NCI-H128 (cell line): ENCODE data around the gene SLC9A7.

Source experiments
- DNase-seq: peaks from one replicate; lab custom pipeline; 2025; ENCODE audit not compliant: unreplicated experiment; lab: John Stamatoyannopoulos, UW

Gene SLC9A7

DNA sequence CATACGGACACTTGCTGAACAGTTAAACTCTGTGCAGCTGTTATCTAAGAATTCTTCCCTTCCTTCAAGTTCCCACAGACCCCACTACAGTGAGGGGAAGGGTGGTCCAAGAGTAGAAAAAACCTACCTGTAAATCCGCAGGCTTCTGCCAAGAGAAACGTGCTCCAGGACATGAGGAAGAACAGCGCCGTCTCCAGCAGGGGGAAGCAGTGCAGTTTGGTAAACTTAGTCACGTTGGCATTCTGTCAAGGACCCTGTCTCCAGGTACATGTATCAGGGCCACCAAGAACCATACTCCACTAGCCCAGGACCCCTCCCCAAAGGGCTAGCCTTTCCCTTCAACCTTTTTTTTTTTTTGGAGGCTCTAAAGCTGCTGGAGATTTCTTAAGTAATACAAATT lies 105.4 kb downstream of the SLC9A7 start:
- DNase-seq, result no peak

DNA sequence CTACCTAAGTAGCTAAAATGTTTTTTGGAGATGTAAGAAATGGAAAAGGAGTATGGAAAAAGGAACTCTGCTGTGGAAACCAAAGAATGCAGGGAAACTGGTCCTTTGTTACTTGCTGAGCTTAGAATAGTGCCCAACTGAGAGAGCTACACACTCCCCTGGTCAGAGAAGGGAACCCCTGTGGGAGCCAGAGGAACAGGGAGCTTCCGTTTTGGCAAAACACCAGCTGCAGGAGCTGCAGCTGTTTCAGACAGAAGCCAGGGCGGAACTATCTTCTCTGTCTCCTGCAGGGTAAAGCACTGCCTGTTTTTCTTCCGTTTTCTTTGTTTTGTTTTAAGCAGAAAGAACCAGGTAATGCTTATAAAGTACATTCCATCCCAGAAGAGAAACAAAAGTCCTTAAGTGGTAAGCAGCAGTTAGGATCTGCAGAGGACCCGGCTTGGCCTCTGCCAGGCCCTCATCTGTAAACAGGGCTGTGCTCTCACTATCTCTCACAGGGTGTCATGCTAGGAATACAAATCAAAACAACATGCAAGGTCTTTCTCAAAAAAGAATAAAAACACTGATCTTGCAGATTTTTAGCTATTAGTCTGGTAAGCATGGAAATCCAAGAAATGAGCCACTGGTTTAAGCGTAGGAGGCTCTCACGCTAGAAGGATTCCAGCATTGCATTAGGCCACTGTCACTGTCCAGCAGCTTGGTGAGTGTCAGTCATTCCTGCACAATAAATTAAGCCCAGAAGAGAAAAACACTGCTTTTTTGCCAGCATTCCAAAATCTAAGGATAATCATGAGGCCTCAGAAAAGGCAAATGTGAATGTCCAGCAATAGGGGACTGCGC lies 109.3 kb downstream of the SLC9A7 start:
- no peak for DNase-seq

DNA sequence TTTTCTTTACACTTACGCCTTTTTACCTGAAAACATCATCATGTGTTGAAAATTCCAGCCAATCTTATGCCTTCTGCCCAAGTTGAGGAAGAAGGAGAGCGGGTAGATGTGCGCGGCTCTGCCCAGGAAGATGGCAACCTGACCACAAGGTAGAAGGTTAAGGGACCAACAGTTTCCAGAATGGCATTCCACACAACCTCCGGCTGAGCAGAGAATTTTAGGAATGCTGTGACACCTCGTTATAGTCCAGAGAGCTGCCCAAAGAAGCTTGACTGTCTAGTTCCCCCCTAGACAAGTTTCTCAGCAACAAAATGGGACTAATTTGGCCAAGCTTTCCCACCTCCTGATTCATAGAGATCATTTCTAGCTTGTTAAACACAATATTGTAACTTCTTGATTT lies 110.3 kb downstream of the SLC9A7 start:
- DNase-seq, result no peak

DNA sequence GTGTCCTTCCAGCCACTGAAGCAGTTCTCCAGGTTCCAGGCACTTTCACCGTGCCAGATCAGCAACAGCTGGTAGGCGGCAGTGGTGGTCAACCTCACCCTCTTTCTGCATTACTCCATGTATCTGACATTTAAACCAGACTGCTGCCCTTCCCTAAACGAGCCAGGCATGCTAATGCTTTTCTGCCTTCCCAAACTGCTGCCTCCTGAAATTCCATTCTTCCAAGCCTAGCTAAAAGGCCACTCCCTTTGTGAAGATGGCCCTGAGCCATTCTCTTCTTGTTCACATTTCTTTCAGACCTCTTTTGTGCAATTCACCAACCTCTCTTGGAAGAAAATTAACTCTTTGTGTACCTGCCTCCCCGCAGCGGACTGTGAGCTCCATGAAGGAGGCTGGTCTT lies 111.7 kb downstream of the SLC9A7 start:
- DNase-seq, result no peak

DNA sequence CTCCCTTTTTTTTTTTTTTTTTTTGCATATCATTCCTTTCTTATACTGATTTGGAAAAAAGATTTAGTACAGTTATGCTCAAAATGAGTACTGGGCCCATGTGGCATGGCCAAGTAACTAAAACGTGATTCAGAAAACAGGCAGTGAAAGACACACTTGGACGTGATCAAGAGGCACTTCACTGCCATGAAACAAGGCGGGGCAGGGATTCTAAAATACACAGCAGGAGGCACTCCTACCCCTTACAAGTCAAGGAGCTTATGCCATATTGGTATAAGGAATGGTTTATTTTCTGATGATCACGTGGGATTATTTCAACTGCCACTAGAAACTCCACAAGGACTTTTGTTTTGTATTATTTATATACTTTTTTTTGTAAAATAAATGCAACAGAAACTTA lies 113.3 kb downstream of the SLC9A7 start:
- DNase-seq, result no peak

DNA sequence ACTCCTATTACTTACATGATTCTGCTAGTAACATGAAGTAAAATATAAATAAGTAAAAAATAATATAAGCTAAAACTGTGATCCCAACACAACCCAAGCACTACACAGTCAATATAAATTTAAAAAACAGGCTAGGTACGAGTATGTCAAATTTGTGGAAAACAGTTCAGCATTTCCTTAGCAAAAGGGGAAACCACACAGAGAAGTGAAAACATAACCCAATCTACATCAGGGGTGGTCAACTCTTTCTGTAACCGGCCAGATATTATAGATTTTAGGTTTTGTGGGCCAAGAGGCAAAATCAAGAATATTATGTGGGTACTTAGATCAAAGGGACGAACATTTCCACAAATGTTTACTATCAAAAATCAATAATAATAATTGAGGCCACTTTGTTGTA lies 115.3 kb downstream of the SLC9A7 start:
- DNase-seq, result no peak

DNA sequence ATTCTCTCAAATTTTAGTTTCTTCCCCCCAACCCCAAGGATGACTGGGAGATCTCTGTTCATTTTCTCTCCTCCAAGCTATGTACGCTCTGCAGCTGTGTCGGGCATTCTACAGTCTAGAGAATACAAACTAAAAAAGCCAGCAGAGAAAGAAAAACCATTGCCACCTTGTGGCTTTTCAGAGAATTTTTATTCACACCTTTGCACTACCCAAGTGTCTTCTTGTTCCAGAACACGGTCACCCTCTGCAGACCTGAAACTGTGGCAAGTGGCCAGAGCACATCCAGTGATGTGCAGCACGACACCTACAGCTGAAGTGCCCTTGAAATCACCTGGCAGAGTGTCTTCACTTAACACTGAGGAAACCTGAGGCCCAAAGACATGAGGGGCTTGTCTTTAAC lies 116.8 kb downstream of the SLC9A7 start:
- DNase-seq, result no peak

DNA sequence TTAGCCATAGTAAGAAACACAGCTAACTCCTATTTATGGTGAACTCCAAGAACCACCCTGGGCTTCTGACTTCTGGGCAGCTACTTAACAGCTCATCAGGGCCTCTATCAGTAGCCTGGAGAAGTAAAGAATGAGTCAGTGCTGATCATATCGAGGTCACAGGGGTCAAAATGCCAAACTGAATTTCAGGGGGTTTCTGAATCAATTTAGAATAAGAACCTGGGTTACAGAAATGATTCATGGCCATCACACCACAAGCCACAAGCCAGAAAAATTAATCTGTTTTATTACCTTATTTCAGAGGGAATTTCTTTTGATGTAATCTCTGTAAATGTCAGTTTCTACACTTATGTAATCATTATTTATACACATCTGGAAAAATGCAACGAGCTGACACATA lies 121.0 kb downstream of the SLC9A7 start:
- DNase-seq, result no peak

DNA sequence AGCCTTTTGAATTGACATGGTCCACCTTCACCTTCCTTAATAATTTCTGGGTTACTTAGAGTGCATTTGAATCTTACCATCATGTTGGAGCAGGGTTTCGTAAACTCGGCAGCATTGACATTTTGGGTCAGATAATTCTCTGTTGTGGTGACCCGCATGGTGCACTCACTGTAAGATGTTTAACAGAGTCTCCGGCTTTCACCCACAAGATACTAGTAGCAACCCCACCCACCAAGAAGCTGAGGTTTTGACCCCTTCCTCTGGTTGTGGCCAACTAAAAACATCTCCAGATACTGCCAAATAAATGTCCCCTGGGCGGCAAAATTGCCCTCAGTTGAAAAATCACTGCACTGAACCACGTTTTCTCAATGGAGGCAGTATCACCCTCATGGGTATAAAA lies 122.7 kb downstream of the SLC9A7 start:
- DNase-seq, result no peak

DNA sequence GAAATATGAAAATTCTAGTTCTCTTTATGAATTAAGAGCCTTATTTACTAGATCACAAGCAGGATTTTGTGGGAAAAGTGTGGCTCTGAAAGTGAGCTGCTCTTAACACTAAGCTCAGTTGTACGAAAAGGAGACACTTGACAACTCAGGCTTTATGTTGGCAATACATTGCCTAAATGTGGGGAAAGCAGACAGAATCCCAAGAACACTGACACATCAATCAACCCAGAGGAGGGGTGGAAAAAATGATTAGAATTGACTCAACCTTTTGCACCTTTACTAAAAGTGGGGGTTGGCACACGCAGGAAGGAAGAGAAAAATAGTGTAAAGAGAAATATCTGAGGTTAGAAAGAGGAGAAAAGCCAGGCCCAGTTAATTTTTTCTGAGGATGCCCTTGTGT lies 123.7 kb downstream of the SLC9A7 start:
- no peak for DNase-seq

DNA sequence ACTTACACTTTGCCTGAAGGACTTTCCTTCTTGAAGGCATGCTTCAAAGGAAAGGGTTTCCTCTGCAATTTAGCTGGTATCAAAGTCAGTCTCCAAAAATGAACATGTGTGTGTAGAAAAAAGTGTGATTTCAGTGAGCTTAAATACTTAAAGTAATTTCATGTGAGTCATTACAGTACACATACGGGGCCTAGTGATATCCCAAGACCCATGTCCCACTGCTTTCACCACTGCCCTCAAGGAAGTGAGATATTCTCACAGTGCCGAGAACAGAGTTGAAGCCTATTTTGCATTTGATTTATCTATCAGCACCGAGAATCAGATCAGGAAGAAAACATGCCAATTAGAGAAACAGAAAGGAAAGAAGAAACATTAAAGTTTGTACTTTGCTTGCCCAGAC lies 124.3 kb downstream of the SLC9A7 start:
- no peak for DNase-seq

DNA sequence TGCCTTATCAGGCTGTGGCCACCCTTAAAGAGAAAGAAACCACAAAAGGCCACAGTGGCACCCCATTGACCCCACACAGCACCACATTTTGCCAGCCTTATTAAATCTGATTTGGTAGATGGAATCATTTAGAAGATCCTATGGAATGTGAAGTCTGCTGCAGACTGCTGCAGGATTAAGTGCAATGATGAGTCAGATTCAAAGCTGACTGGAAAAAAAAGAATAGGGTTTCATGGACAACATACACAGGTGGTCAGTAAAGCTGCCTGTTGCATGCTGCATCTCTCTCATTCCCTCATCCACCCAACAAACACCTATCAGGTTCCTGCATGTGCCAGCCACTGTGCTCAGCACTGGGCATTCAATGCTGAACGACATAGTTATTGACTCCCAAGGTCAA lies 128.8 kb downstream of the SLC9A7 start:
- no peak for DNase-seq

DNA sequence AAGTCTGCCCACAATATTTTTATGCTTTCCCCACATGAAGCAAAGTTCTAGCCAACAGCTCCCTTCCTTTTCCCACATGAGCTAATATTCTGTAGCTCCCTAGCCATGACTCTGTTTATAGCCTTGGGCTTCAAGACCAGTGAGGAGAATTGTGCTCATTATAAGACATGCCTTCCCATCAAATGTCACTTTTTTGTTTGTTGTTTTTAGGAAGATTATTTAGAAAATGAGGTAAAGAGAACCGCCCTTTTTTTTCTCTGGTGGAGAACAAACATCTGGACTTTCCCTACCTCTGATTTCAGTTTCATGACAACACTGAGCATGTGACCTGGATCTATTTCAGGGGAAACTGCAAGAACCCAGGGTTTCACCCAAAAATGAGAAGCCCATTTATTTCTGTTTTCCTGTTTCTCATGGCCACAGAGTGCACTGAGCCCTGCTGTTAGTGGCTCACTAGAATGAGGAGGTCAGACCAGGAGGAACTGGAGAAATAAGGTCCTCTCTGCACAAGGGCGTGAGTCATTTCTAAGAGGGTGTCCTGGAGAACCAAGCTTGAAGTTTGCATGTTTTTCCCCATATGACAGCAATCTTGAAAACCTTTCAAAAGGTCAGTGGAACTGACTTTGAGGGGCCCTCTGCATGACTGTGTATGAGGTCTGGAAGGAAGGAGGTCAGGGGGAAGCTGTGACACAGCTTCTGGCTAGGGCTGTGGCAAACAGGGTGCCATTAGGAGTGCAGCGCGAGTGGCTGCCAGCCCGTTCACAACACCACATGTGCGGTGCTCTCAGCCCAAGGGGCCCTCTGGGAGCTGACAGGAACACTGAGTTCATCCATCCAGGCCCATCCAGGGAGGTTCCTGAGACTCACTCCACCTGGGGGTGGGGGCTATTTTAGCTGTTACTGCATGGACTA lies 130.2 kb downstream of the SLC9A7 start:
- no peak for DNase-seq

DNA sequence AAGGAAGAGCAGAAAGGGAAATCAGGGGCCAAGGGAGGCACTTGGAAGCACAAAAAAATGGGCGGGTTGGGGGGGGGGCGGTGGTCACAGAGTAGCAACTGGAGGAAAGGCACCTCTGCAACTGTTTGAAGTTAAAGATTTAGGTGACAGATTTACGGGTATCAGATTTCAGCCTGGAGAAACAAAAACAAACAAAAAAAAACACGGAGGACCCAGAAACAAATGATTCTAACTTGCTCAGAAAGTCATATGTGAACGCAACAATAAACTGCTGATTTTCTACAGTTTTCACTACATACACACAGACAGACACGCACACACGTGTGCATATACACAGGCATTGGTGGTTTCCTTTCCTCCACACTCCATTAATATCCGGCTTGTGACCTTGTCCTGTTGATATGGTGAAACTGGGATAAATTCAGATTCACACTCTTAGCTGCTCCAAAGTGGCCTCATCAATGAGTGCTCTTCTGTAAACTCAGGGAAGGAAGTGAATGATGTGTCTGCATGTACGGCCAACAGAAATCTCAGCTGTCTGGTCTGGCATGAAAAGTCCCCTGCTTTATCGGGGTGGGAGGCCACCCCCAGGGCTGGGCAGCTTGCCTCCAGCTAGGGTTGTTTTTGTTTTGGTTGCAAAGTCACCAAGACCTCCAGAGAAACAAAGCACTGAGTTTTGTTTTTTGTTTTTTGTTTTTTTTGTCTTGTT lies 131.1 kb downstream of the SLC9A7 start:
- no peak for DNase-seq

DNA sequence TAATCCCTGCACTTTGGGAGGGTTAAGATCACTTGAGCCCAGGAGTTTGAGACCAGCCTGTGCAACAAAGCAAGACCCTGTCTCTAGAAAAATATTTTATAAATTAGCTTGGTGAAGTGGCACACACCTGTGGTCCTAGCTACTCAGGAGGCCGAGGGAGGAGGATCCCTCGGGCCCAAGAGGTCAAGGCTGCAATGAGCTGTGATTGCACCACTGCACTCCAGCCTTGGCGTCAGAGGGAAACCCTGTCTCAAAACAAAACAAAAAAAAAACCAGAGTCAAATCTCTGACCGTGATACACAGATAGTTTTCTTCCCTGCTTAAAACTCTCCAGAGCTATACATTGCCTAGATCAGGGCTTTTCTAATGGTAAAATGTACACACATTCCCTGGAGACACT lies 131.9 kb downstream of the SLC9A7 start:
- no peak for DNase-seq

DNA sequence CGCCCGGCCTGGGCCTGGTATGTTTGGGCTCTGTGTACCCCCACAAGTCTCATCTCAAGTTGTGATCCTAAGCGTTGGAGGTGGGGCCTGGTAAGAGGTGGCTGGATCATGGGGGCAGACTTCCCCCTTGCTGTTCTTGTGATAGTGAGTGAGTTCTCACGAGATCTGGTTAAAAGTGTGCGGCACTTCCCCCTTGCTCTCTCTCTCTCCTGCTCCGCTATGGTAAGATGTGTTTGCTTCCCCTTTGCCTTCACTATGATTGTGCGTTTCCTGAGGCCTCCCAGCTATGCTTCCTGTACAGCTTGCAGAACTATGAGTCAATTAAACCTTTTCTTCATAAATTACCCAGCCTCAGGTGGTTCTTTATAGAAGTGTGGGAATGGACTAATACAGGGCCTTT lies 132.4 kb downstream of the SLC9A7 start:
- no peak for DNase-seq

DNA sequence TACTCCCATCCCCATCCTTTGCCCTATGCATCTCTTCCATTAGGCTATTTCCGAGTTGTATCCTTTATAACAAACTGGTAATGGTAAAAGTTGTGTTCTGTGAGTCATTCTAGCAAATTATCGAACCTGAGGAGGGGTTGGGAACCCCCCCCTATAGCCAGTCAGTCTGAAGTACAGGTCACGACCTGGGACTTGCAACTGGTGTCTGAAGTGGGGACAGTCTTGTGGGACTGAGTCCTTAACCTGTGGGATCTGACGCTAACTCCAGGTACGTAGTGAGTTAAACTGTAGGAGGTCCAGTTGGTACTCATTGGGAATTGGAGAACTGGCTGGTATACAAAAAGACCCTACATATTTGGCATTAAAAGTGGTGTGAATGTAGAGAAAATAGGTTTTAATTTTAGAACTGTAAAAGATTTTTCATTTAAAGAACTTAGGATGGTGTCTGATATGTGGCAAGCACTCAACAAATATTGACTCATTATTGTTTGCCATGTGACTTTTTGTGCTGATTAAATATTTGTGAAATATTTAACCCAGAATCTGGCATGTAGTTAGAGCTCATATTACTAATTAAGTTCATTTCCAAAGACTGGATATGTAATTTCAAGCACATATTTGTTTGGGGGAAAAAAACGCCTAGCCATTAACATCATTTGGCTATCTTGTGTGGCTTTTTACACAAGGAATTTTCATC lies 134.7 kb downstream of the SLC9A7 start:
- DNase-seq, result no peak

DNA sequence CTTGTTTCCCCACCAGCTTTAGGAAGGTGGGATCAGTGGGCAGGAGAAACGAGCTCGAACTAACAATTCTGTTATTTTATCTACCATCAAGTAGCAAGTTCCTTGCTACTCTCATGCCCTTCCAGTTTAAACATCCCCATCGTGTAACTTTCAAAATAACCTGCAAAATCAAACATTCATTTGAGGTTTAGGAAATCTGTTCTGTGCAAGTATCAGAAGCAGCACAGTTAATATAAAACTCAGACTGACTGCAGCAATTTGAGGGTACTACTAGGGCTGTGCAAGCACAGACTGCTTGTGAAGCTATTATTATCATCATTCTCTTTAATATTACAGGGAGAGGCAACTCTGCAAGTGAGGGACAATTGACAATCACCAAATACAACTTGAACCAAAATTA lies 137.3 kb downstream of the SLC9A7 start:
- DNase-seq, result no peak

DNA sequence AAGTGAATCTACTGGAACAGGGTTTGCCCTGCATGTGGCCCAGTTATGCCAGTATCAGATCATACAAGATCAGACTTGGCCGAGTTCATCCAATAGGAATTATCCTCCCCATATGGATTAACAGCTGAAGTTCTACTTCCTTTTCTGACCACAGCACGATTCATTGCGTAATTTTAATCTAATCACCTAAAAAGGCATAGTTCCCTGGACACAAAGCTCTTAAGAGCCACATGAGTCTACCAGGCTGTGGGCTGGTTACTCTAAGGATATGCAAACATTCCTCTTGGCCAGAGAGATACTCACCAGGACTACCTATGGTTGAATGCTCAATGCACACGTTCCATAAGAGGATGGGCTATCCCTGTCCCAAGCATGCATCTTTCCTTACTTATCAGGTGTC lies 138.4 kb downstream of the SLC9A7 start:
- no peak for DNase-seq

DNA sequence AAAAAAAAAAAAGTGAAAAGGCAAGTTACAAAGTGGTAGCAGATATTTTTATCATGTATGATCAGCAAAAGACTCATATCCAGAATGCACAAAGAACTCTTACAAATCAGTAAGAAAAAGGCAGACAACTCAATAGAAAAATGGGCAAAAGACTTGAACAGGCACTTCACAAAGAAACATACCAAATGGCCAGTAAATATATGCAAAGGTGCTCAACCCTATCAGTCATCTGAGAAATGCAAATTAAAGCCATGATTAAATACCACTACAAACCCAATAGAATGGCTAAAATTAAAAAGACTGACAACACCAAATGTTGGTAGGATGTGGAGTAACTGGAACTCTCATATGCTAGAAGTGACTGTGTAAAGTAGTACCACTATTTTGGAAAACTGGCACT lies 140.0 kb downstream of the SLC9A7 start:
- no peak for DNase-seq

DNA sequence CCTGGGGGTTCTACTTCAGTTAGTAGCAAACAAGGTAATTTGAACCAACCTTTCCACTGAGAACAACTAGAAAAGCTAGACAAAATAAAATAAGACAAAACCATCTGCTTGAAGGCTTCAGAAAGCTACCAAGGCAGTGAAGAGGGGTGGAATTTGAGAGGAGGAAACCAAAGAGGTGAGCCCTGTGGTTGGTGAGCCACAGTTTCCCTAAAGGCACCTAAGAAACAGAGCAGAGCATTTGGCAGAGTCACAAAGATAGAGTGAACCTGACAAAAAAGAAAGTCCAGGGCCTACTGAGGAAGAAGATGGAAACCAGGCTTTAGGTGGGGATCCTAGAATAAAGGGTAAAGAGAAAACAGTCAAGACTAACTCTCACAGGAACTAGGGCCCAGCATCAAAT lies 141.0 kb downstream of the SLC9A7 start:
- DNase-seq, result no peak
